Measurements from ENCODE around the gene NPRL2.

NPRL2 gene

DNA sequence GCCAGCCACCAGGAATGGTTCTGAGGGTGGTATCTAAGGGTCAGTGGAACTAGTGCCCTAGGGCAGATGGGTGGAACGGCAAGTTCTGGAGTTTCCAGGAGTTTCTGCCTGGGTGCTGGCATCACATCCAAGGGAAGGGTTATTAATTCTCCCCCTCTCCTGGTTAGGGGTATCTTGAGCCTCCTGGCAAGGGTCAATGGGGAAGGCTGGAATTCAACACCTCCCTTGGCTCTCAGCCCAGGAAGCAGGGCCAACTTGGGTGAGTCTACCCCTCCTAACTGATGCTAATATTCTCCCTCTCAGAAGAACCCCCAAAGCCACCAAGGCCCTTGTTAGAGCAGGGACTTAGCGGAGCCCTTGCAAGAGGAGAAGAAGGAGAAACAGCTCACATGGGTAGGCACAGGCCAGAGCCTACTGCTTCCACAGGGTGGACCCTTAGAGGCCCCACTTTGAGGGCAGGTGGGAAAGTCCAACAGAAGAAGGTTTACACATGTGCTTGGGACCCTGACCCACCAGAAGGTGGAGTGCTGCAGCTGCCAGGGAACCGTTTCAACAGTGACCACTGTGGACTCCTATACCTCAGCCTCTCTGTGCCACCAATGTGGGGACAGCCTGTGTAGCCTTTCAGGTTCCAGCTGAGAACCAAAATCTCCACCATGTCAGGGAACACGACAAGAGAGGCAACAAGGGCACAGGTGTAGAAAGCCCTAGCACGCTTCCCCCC lies 5.4 kb upstream of the NPRL2 start:
- Histone ChIP-seq H3K4me3 (ENCODE audit: low read length) (peak overlapping the region; percentile 94), H3K4me2 (ENCODE audit: low read length) (peak overlapping the region; percentile 98), H3K9ac (ENCODE audit: low read depth, low read length) (peak overlapping the region; percentile 8), H3K27me3 (ENCODE audit: control insufficient read depth, insufficient read depth, low read length) (no peaks in the 10 kb centered on the region), H3K4me1 (ENCODE audit: control insufficient read depth, insufficient read depth, low read length) (peaks cover 46% of the 10 kb centered on the region), H3K36me3 (ENCODE audit: insufficient read depth, low read length) (peaks cover 53% of the 10 kb centered on the region), H3K9me3 (replicated peaks; ENCODE audit: low read length) (no peaks in the 10 kb centered on the region)

DNA sequence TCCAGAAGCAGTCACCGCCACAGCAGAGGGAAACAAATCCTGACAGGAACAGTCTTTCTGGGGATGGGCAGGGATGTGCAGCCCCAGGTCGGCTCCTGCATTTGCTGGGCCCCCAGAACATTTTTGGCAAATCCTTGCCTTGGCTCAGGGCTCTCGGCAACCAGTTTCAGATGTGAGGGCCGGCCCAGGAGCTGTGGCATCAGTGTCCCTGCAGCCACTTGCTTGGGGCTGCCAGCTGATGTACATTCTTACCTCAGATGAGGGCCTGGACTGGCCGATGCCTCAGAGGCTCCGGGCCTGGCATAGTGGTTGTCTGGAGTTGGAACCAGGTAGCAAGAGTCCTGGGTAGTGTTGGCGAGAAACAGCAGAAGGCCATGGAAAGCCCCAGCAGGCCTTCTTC lies 4.3 kb upstream of the NPRL2 start:
- Histone ChIP-seq H3K4me1 (ENCODE audit: control insufficient read depth, insufficient read depth, low read length) (peaks cover 53% of the 10 kb centered on the region), H3K27me3 (ENCODE audit: control insufficient read depth, insufficient read depth, low read length) (no peaks in the 10 kb centered on the region), H3K9ac (ENCODE audit: low read depth, low read length) (no peak overlapping the region), H3K36me3 (ENCODE audit: insufficient read depth, low read length) (peaks cover 53% of the 10 kb centered on the region), H3K4me2 (ENCODE audit: low read length) (no peak overlapping the region), H3K9me3 (replicated peaks; ENCODE audit: low read length) (no peaks in the 10 kb centered on the region), H3K4me3 (ENCODE audit: low read length) (no peak overlapping the region)

DNA sequence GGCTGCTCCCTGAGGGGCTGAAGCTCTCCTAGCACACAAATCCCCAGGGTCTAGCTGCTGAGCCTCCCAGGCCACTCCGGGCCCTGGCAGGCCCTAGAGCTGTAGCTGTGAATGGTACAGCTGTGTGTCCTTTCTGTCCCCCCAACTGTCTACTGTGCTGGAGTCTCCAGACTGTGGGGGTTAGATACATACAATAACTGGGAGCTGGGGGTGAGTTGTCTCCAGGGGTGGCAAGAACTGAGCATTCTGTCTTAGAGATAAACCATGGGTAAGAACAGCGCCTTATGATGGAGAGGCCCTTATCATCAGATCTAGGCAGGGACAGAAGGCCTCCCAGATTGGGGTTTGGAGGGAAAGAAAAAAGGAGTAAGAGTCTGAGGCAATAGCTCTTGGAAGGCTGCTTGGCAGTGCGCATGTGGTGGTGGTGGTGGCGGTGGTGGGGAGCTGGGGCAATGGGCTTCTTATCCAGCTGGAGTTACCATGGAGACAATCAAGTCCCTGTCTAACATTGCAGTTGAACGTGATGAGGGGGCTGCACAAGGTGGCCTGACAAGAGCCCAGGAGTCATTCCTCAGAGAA lies 3.7 kb upstream of the NPRL2 start:
- Histone ChIP-seq H3K27me3 (ENCODE audit: control insufficient read depth, insufficient read depth, low read length) (no peaks in the 10 kb centered on the region), H3K4me2 (ENCODE audit: low read length) (no peak overlapping the region), H3K4me1 (ENCODE audit: control insufficient read depth, insufficient read depth, low read length) (peaks cover 59% of the 10 kb centered on the region), H3K4me3 (ENCODE audit: low read length) (no peak overlapping the region), H3K9me3 (replicated peaks; ENCODE audit: low read length) (no peaks in the 10 kb centered on the region), H3K9ac (ENCODE audit: low read depth, low read length) (no peak overlapping the region), H3K36me3 (ENCODE audit: insufficient read depth, low read length) (peaks cover 53% of the 10 kb centered on the region)

DNA sequence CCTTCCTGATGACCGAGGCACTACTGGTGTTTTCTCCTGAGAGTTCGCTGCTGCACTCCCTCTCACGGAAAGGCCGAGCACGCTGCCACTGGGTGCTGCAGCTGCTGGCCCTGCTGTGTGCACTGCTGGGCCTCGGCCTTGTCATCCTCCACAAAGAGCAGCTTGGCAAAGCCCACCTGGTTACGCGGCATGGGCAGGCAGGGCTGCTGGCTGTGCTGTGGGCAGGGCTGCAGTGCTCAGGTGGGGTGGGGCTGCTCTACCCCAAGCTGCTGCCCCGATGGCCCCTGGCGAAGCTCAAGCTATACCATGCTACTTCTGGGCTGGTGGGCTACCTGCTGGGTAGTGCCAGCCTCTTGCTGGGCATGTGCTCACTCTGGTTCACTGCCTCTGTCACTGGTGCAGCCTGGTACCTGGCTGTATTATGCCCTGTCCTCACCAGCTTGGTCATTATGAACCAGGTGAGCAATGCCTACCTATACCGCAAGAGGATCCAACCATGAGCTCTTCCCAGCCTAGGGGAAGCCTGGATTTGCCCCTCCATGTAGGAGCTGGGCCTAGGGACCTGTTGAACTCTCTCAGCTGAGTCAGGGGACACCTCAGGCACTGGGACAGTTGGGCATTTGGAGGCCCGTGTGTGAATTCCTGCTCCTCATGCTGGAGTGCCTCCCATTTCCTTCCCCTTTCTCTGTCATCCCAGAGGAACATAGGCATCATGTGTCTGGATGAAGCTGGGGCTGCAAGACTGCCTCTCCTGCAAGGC lies 2.9 kb upstream of the NPRL2 start:
- Histone ChIP-seq H3K9me3 (replicated peaks; ENCODE audit: low read length) (no peaks in the 10 kb centered on the region), H3K4me2 (ENCODE audit: low read length) (no peak overlapping the region), H3K9ac (ENCODE audit: low read depth, low read length) (no peak overlapping the region), H3K27me3 (ENCODE audit: control insufficient read depth, insufficient read depth, low read length) (no peaks in the 10 kb centered on the region), H3K36me3 (ENCODE audit: insufficient read depth, low read length) (peaks cover 53% of the 10 kb centered on the region), H3K4me3 (ENCODE audit: low read length) (no peak overlapping the region), H3K4me1 (ENCODE audit: control insufficient read depth, insufficient read depth, low read length) (peaks cover 60% of the 10 kb centered on the region)

DNA sequence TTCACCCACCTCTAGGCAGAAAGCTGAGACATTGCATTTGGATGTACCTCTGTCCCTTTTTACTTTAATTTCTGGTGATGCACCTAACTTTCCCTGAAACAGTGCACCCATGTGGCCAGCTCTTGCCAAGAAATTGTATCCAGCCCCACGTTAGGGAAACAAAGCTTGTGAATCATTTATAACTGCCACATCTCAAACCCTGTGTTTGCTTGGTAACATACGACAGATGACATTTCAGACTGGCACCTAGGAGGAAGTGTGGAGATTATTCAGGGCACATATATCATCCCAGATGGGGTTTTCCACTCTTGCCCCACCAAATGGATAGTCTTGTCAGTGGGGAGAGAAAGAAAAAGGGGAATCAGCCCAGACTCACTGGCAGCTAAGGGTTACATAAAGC lies 2.2 kb upstream of the NPRL2 start:
- Histone ChIP-seq H3K4me1 (ENCODE audit: control insufficient read depth, insufficient read depth, low read length) (peaks cover 54% of the 10 kb centered on the region), H3K36me3 (ENCODE audit: insufficient read depth, low read length) (peaks cover 53% of the 10 kb centered on the region), H3K27me3 (ENCODE audit: control insufficient read depth, insufficient read depth, low read length) (no peaks in the 10 kb centered on the region)

DNA sequence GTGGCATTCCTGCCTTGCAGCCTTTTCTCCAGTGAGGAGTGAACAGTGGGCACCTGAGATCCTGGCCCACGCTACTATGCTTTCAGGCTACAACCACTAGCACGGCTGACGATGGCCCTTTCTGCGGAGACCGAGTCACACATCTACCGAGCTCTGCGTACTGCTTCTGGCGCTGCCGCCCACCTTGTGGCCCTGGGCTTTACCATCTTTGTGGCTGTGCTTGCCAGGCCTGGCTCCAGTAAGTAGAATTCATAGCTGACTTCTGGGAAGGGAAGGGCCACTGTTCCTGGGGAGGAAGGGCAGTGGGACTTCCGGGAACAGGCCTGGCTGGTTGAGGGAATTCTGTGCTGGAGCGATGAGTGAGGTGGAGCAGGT lies 735 bp upstream of the NPRL2 start:
- H3K36me3 ChIP-seq (ENCODE audit: insufficient read depth, low read length), result peaks cover 40% of the 10 kb centered on the region
- peaks cover 39% of the 10 kb centered on the region for H3K4me1 ChIP-seq (ENCODE audit: control insufficient read depth, insufficient read depth, low read length)
- H3K4me2 ChIP-seq (ENCODE audit: low read length), result peak overlapping the region; percentile 97
- H3K4me3 ChIP-seq (ENCODE audit: low read length), result peak overlapping the region; percentile 90
- no peaks in the 10 kb centered on the region for H3K9me3 ChIP-seq (replicated peaks; ENCODE audit: low read length)
- H3K27me3 ChIP-seq (ENCODE audit: control insufficient read depth, insufficient read depth, low read length), result no peaks in the 10 kb centered on the region
- H3K9ac ChIP-seq (ENCODE audit: low read depth, low read length), result peak overlapping the region; percentile 86

More for the DNA sequence above, 2.2 kb upstream of the NPRL2 start:
- no peak overlapping the region for H3K4me3 ChIP-seq (ENCODE audit: low read length)
- no peaks in the 10 kb centered on the region for H3K9me3 ChIP-seq (replicated peaks; ENCODE audit: low read length)
- H3K9ac ChIP-seq (ENCODE audit: low read depth, low read length), result no peak overlapping the region
- H3K4me2 ChIP-seq (ENCODE audit: low read length), result no peak overlapping the region

DNA sequence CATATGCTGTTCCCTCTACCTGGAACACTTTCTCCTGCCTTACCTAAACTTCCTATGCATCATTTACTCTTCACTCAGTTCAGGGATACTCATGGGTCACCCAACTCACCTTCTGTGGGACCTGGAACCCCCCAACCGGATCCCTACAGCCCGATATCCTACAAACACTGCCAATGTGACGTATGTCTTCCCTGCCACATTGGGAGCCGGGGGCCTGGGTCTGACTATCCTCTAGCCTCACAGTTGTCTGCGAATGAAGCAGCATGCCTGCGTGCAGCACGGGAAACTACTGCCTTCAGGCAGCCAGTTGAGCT lies 405 bp downstream of the NPRL2 start:
- no peaks in the 10 kb centered on the region for H3K27me3 ChIP-seq (ENCODE audit: control insufficient read depth, insufficient read depth, low read length)
- peaks cover 28% of the 10 kb centered on the region for H3K36me3 ChIP-seq (ENCODE audit: insufficient read depth, low read length)
- peak overlapping the region; percentile 86 for H3K9ac ChIP-seq (ENCODE audit: low read depth, low read length)
- H3K9me3 ChIP-seq (replicated peaks; ENCODE audit: low read length), result no peaks in the 10 kb centered on the region
- H3K4me1 ChIP-seq (ENCODE audit: control insufficient read depth, insufficient read depth, low read length), result peaks cover 37% of the 10 kb centered on the region
- H3K4me3 ChIP-seq (ENCODE audit: low read length), result peak overlapping the region; percentile 90
- peak overlapping the region; percentile 97 for H3K4me2 ChIP-seq (ENCODE audit: low read length)

DNA sequence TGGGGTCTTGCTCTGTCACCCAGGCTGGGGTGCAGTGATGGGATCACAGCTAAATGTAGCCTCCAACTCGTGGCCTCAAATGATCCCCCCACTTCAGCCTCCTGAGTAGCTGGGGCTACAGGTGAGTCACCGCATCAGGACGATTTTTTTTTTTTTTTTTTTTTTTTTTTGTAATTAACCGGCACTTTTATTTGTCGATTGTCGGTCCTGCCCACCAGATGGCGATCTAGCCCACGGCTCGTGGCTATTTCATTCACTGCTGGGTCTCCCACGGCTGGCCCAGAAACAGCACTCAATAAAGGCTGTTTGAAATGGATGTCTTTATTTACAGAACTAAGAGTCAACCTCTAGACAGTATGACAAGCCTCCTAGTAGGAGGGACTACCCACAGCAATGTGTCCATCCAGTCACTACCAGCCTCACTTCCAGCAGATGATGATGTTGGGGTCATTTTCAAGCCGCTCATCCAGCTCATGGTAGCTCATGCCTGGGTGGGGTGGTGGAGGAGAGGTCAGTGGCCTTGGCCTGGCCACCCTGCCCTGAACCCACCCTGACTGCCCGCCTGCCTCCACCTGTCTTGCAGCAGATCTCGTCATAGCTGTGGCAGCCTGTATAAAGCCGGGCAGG lies 3.3 kb downstream of the NPRL2 start:
- no peak overlapping the region for H3K4me2 ChIP-seq (ENCODE audit: low read length)
- H3K27me3 ChIP-seq (ENCODE audit: control insufficient read depth, insufficient read depth, low read length), result no peaks in the 10 kb centered on the region
- peaks cover 33% of the 10 kb centered on the region for H3K4me1 ChIP-seq (ENCODE audit: control insufficient read depth, insufficient read depth, low read length)

DNA sequence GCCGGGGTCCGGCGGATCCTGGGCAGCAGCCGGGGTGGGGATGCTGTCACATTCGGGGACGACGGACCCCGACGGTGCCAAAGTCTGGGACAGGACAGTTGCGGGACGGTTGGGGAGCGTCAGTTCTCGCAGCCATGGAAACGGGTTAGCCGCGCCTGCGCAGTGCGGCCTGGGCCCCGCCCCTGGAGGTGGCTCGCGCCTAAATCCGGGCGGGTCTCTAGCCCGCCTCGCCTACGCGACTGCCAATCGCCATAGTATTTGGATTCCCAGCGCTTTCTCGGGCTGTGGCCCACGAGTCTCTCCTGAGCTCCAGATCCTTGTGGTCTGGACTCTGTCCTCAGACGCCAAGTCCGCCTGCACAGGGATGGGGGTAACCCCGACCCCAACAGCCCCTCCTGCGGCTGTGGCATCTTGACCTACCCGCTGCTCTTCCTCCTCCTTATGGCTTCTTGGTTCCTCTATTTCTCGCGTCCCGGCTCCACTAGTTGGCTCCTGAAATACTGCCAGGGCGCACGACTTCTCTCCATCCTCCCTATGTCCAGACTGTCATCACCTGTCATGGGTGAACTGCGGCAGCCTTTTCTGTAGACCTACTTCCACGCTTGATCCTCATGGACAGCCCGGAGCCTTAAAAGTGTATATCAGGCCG lies 4.9 kb downstream of the NPRL2 start, which contains the start of gene ZMYND10:
Gene ZMYND10 (minus strand): TSS at position 147 of the 649 bp plus-strand sequence. CDS start 153 bp downstream, outside the sequence.
- Histone ChIP-seq H3K4me3 (ENCODE audit: low read length) (peak within 1 kb of the TSS; percentile 70), H3K9ac (ENCODE audit: low read depth, low read length) (peak within 1 kb of the TSS; percentile 22), H3K4me1 (ENCODE audit: control insufficient read depth, insufficient read depth, low read length) (peaks cover 35% of the 10 kb centered on the region), H3K9me3 (replicated peaks; ENCODE audit: low read length) (no peaks in the 10 kb centered on the region), H3K27me3 (ENCODE audit: control insufficient read depth, insufficient read depth, low read length) (no peaks in the 10 kb centered on the region), H3K36me3 (ENCODE audit: insufficient read depth, low read length) (peaks cover 4% of the 10 kb centered on the region), H3K4me2 (ENCODE audit: low read length) (peak within 1 kb of the TSS; percentile 94)

More for the DNA sequence above, 3.3 kb downstream of the NPRL2 start:
- Histone ChIP-seq H3K9me3 (replicated peaks; ENCODE audit: low read length) (no peaks in the 10 kb centered on the region), H3K9ac (ENCODE audit: low read depth, low read length) (no peak overlapping the region), H3K4me3 (ENCODE audit: low read length) (no peak overlapping the region), H3K36me3 (ENCODE audit: insufficient read depth, low read length) (peaks cover 4% of the 10 kb centered on the region)

DNA sequence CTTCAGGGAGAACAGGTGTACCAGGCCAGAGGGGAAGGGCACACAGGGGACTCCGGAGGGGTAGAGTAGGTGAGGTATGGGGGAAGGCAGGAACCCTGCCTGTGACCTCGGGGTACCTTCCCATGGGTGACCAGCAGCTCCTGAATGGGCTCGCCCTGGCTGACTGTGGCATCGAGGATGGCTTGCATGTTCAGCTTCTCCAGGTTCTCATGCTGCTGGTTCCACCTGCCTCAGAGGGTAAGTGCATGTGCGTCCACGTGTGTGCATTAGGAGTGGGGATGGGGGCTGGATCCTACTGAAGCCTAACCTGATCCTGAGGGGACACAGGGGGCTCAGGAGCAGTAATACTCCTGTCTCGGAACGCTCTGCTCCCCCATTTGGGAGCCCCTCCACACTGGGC lies 5.6 kb downstream of the NPRL2 start:
- peak overlapping the region; percentile 70 for H3K4me3 ChIP-seq (ENCODE audit: low read length)
- peak overlapping the region; percentile 94 for H3K4me2 ChIP-seq (ENCODE audit: low read length)
- H3K27me3 ChIP-seq (ENCODE audit: control insufficient read depth, insufficient read depth, low read length), result no peaks in the 10 kb centered on the region
- no peaks in the 10 kb centered on the region for H3K9me3 ChIP-seq (replicated peaks; ENCODE audit: low read length)
- H3K36me3 ChIP-seq (ENCODE audit: insufficient read depth, low read length), result peaks cover 4% of the 10 kb centered on the region
- peaks cover 36% of the 10 kb centered on the region for H3K4me1 ChIP-seq (ENCODE audit: control insufficient read depth, insufficient read depth, low read length)
- peak overlapping the region; percentile 22 for H3K9ac ChIP-seq (ENCODE audit: low read depth, low read length)
